Type B pancreatic cell (in vitro differentiated cells): Measurements from ENCODE around the gene FGF11. TPM values are rescaled to one million over a fixed set of nuclear protein-coding genes. Genes with fewer than 3 reads are reported as not detected.
"Not testable (repeated sequence)": the region's sequence is repeated elsewhere in the genome, so short reads cannot be mapped to it uniquely, and the experiment has no call there.

Source experiments
- DNase-seq: peaks from one replicate; pipeline ENCODE4 v3.0.0; 2021; ENCODE audit warnings: mixed read lengths; ENCODE audit not compliant: unreplicated experiment; ENCODE audit errors: extremely low spot score
- H3K27ac Mint-ChIP-seq: 2 replicates; pipeline ENCODE4 v1.8.0; 2021; ENCODE audit warnings: mild to moderate bottlenecking, mixed read lengths
- H3K27me3 Mint-ChIP-seq: 2 replicates; pipeline ENCODE4 v1.8.0; 2021; ENCODE audit warnings: mixed read lengths
- H3K36me3 Mint-ChIP-seq: 2 replicates; pipeline ENCODE4 v1.8.0; 2021; ENCODE audit warnings: mixed read lengths
- H3K4me1 Mint-ChIP-seq: one replicate; pipeline ENCODE4 v1.8.0; 2021; ENCODE audit warnings: mixed read lengths; ENCODE audit not compliant: unreplicated experiment
- H3K4me3 Mint-ChIP-seq: 2 replicates; pipeline ENCODE4 v1.8.0; 2021; ENCODE audit warnings: mild to moderate bottlenecking, mixed read lengths
- H3K9me3 Mint-ChIP-seq: 2 replicates; pipeline ENCODE4 v1.8.0; 2021; ENCODE audit warnings: mixed read lengths
- total RNA-seq: library from RNA; stranded (reverse); gene quantifications from 2 replicates; pipeline ENCODE4 v1.2.1, GENCODE V29; 2021; ENCODE audit warnings: low replicate concordance
- TF ChIP-seq, protein P1 (sequence below): fragments of 200-600 bp; sonication (generic); conservative IDR thresholded peaks from 2 replicates; pipeline ENCODE4 v1.5.0; 2021; ENCODE audit warnings: antibody characterized with exemption, mild to moderate bottlenecking

Gene FGF11
- total RNA-seq, 1 donor from 2014 or later = 21.8 TPM

GRCh38 chr17:7466318-7466638, 27.0 kb downstream of the FGF11 start:
- Mint-ChIP-seq H3K4me3 (no peak overlapping the region), H3K27ac (no peak overlapping the region), H3K4me1 (peaks cover 2% of the 10 kb centered on the region), H3K36me3 (no peaks in the 10 kb centered on the region), H3K27me3 (no peaks in the 10 kb centered on the region), H3K9me3 (no peaks in the 10 kb centered on the region)
- TF ChIP-seq, protein P1, sequence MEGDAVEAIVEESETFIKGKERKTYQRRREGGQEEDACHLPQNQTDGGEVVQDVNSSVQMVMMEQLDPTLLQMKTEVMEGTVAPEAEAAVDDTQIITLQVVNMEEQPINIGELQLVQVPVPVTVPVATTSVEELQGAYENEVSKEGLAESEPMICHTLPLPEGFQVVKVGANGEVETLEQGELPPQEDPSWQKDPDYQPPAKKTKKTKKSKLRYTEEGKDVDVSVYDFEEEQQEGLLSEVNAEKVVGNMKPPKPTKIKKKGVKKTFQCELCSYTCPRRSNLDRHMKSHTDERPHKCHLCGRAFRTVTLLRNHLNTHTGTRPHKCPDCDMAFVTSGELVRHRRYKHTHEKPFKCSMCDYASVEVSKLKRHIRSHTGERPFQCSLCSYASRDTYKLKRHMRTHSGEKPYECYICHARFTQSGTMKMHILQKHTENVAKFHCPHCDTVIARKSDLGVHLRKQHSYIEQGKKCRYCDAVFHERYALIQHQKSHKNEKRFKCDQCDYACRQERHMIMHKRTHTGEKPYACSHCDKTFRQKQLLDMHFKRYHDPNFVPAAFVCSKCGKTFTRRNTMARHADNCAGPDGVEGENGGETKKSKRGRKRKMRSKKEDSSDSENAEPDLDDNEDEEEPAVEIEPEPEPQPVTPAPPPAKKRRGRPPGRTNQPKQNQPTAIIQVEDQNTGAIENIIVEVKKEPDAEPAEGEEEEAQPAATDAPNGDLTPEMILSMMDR = no peak
- DNase-seq = no peak

- H3K4me1 Mint-ChIP-seq = peaks cover 4% of the 10 kb centered on the region
- H3K36me3 Mint-ChIP-seq = no peaks in the 10 kb centered on the region
- no peak overlapping the region for H3K4me3 Mint-ChIP-seq
- DNase-seq = no peak
- H3K27ac Mint-ChIP-seq = peak overlapping the region; percentile 50
- TF ChIP-seq, protein P1 = no peak
- no peaks in the 10 kb centered on the region for H3K9me3 Mint-ChIP-seq
- no peaks in the 10 kb centered on the region for H3K27me3 Mint-ChIP-seq
Measured at GRCh38 chr17:7466639-7467341, 27.5 kb downstream of the FGF11 start.

DNA sequence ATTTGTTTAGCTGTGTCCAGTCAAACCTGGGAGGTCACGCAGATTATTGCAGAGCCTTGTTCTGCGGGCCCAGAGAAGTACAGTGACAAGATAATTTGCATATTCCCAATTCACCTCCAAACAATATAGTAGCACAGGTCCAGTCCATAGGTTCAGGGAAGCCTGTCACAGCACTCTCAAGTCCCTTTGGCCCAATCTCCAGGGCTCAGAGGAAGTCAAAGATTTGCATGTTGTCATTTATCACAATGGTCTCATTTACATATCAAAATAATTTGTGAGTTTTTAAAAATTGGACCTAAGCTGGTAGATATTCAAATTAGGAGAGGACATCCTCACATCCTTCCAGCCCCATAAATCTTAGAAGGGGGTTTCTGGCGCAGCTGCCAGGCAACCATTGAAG, 28.2 kb downstream of the FGF11 start:
- Mint-ChIP-seq H3K36me3 (no peaks in the 10 kb centered on the region), H3K4me1 (peaks cover 6% of the 10 kb centered on the region), H3K27ac (peak overlapping the region; percentile 50), H3K4me3 (no peak overlapping the region), H3K27me3 (no peaks in the 10 kb centered on the region), H3K9me3 (no peaks in the 10 kb centered on the region)
- no peak for DNase-seq
- TF ChIP-seq, protein P1 = no peak

DNA sequence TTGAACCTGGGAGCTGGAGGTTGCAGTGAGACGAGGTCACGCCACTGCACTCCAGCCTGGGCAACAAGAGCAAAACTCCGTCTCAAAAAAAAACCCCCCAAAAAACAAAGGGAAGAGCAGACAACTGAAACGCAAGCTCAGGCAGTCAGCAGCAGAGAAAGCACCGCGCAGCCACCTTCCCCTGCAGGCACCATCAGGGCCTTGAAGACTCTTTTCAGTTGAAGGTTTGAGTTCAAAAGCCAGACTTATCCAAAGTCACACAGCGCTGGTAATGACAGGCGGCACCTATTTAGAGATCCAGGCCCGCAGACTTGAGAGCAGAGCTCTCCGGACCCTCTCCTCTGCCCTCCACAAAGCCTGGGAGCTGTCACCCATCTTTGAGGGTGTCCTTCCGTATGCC, 29.0 kb downstream of the FGF11 start:
- no peaks in the 10 kb centered on the region for H3K9me3 Mint-ChIP-seq
- no peak for DNase-seq
- H3K36me3 Mint-ChIP-seq = no peaks in the 10 kb centered on the region
- no peak overlapping the region for H3K4me3 Mint-ChIP-seq
- peaks cover 6% of the 10 kb centered on the region for H3K4me1 Mint-ChIP-seq
- H3K27ac Mint-ChIP-seq = peak overlapping the region; percentile 39
- TF ChIP-seq, protein P1 = no peak
- H3K27me3 Mint-ChIP-seq = no peaks in the 10 kb centered on the region

- no peaks in the 10 kb centered on the region for H3K36me3 Mint-ChIP-seq
- TF ChIP-seq, protein P1 = no peak
- H3K27ac Mint-ChIP-seq = peak overlapping the region; percentile 39
Measured at GRCh38 chr17:7468804-7469389, 29.6 kb downstream of the FGF11 start.

GRCh38 chr17:7469843-7470242, 30.5 kb downstream of the FGF11 start:
- not testable (repeated sequence) for H3K36me3 Mint-ChIP-seq, H3K27me3 Mint-ChIP-seq, H3K4me1 Mint-ChIP-seq, DNase-seq, H3K9me3 Mint-ChIP-seq, H3K4me3 Mint-ChIP-seq, H3K27ac Mint-ChIP-seq

More at GRCh38 chr17:7468804-7469389, 29.6 kb downstream of the FGF11 start:
- Mint-ChIP-seq H3K9me3 (no peaks in the 10 kb centered on the region), H3K4me1 (peaks cover 6% of the 10 kb centered on the region), H3K4me3 (no peak overlapping the region), H3K27me3 (no peaks in the 10 kb centered on the region)
- DNase-seq = no peak

DNA sequence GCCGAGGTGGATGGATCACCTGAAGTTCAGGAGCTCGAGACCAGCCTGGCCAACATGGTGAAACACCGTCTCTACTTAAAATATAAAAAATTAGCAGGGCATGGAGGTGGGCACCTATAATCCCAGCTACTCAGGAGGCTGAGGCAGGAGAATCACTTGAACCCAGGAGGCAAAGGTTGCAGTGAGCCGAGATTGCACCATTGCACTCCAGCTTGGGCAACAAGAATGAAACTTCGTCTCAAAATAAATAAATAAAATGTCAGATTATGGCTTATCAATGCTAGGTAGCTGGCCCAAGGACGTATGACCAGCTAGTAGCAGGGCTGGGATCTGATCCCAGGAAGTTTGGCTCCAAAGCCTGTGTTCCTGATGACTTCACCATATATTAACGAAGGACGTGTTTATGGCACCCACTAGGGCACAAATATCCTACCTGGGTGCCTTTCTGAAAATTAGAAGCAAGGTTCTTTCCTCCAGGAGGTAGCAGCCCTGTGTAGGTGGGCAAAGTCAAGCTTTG, 31.2 kb downstream of the FGF11 start:
- not testable (repeated sequence) for H3K9me3 Mint-ChIP-seq

More for the DNA sequence above, 31.2 kb downstream of the FGF11 start:
- H3K4me1 Mint-ChIP-seq, H3K36me3 Mint-ChIP-seq, H3K27ac Mint-ChIP-seq, DNase-seq, H3K27me3 Mint-ChIP-seq, H3K4me3 Mint-ChIP-seq: not testable (repeated sequence)
